A673 (cell line): ENCODE data around the gene MYRIP.

ENCODE experiments used
- CTCF ChIP-seq: fragments of 300-800, 200-600 bp; sonication (generic); conservative IDR thresholded peaks from 2 replicates; pipeline ENCODE4 v1.5.1; 2017; ENCODE audit warnings: low read depth, mild to moderate bottlenecking, antibody characterized with exemption, low read length, moderate library complexity, mixed read lengths
- EZH2 ChIP-seq: fragments of 200-600 bp; sonication (generic); IDR thresholded peaks from 2 replicates; pipeline ENCODE4 v1.6.1; 2017; ENCODE audit warnings: borderline replicate concordance, low read depth, mild to moderate bottlenecking, mixed read lengths, antibody characterized with exemption, low read length; ENCODE audit not compliant: poor library complexity, severe bottlenecking

- TF ChIP-seq CTCF, result no peak
- no peak for TF ChIP-seq EZH2
These were observed 371.8 kb downstream of the MYRIP start for GRCh38 chr3:40181182-40181581.
